ENCODE data around the gene CPN2.

CPN2 gene

DNA sequence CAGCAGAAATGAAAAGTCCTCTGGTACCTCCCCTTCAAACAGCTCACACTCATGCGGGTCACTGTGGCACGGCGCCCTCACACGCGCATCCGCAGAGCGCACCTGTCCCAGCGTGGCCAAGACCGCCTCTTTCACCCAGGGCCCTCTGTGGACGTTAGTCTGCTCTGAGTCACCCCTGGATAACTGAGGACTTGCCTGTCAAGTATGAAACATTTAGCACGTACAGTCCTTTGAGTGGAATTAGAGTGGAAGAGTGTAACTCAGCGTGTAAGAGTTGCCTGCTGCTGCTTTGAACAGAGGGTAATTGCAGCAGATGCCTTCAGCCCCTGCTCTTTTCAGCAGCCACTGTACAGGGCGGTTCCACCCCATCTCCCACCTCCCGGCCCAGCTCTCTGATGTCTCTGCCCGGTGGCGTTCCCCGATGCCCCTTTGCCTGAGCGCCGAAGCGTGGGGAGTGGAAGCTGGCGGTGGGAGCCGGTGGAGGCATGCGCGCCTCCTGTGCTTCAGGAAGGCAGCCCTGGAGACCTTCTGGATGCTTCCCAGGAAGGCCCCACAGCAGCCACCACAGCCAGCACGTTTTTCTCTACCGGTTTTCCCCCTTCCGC is 23.0 kb downstream of the CPN2 start:
- no peak for DNase-seq (ENCODE audit: low spot score)

- no peak for DNase-seq (ENCODE audit: low spot score)
These were observed 23.7 kb downstream of the CPN2 start for GRCh38 chr3:194327218-194328052.

DNA sequence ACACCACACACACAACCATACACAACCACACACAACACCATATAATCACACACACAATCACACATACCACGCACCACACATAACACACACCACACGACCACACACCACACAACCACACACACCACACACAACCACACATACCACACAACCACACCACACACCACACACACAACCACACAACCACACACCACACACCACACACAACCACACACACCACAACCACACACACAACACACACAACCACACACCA is 24.2 kb downstream of the CPN2 start:
- no peak for DNase-seq (ENCODE audit: low spot score)

DNA sequence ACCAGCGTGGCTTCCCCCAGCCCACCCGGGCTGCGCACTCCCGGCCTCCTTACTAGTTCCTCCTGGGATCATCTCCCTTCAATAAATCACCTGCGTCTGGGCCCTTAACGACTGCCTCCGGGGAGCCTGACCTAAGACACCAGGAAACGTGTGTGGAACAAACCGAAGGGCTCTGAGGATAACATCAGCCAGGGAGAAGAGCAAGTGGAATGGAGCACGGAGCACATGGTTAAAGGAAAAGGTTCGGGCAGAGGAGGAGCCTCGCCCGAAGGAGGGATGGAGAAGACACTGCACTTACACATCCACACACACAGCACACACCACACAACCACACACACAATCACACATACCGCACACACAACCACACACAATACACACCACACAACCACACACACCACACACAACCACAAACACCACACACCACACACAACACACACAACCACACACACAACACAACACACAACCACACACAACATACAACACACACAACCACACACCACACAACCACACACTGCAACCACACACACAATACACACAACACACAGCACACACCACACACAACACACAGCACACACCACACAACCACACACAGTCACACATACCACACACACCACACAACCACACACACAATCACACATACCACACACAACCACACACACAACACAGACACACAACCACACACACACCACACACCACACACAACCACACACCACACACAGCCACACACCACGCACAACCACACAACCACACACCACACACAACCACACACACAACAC is 24.7 kb downstream of the CPN2 start:
- DNase-seq (ENCODE audit: low spot score): no peak

GRCh38 chr3:194325424-194326153 is 25.5 kb downstream of the CPN2 start:
- DNase-seq (ENCODE audit: low spot score): no peak

- DNase-seq (ENCODE audit: low spot score): no peak
These were observed 26.3 kb downstream of the CPN2 start for GRCh38 chr3:194324823-194325327.

- peak; percentile 60 for DNase-seq (ENCODE audit: low spot score)
These were observed 27.1 kb downstream of the CPN2 start for GRCh38 chr3:194323785-194324735.

DNA sequence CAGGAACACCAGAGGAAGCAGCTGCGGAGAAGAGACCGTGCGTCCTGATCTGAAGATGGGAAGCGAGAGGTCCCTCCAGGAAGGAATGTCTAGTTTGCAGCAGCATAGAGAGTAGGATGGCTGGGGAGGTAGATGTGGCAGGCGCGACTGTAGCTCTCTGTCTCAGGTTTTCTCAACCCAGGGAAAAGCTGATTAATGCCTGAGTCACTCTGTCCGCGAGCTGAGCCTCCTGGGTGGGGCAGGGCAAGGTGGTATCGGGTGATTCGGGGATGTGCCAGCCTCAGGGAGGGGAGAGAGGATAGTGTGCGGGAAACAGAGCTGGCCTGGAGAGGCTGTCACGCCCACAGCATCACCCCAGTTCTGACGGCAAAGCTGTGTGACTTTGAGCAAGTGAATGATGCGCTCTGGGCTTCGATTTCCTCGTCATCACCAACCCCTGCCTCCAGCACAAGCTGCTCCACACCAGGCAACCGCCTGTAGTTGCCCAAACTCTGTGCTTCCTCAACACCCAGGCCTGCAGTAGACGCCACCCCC is 28.4 kb downstream of the CPN2 start:
- peak; percentile 63 for DNase-seq (ENCODE audit: low spot score)

DNA sequence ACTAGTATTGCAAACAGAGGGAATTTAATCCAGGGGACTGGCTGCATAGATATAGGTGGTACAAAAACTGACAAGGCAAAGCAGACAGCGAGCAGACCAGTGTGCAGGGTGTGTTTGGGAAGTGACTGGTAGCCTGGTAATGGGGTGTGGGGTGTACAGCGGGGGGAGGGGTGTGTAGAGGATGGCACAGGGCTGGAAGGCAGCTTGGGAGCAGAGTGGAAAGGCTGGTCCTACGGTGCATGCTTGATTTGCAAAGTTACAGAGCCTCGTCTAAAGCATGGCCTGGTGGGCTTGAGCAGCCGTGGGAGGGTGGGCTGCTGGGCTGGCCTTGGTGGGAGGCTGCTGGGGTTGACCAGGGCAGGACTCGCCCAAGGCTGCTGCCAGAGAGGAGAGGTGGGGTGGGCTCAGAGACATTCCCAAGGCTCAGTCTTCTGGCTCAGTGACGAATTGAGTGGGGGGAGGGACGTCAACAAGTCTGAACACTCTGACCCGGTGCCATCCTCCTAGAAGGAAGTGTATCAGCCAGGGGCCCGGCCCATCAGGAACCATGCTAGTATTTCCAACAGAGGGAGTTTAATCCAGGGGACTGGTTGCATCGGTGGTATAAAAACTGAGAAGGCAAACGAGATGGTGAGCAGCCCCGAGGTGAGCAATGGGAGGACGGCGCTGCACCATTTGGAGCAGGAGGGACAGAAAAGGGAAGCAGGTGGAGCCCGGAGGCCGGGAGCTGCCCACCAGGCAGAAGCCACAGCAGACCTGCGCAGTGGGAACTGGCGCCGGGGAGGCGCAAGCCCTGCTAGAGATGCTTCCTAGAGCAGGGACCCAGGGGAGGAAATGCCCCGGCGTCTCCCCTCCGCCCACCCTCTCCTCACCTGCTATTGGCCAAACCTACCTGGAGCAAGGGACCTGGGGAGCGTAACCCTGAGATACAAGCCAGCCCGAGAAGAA is 29.2 kb downstream of the CPN2 start:
- no peak for DNase-seq (ENCODE audit: low spot score)

- DNase-seq (ENCODE audit: low spot score): no peak
These were observed 30.3 kb downstream of the CPN2 start for GRCh38 chr3:194320744-194321243.

- DNase-seq (ENCODE audit: low spot score): no peak
These were observed 31.0 kb downstream of the CPN2 start for GRCh38 chr3:194320100-194320499.

DNA sequence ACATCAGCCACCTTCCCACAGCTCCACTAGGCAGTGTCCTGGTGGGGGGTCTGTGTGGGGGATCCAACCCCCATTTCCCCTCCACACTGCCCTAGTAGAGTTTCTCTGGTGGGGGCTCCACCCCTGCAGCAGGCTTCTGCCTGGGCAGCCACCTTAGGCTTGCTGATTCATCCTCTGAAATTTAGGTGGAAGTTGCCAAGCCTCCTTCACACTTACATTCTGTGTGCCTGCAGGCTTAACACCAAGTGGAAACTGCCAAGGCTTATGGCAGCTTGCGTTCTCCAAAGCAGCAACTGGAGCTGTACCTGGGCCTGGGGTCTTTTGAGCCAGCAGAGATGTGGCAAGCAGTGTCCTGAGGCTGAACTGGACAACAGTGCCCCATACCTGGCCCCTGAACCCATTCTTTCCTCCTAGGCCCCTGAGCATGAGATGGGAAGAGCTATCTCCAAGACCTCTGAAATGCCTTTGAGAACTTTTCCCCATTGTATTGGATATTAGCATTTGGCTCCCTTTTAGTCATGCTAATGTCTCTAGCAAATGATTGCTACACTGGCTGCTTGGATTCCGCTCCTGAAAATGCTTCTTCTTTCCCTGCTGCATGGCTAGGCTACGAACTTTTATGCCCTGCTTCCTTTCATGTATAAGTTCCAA is 32.5 kb downstream of the CPN2 start:
- DNase-seq (ENCODE audit: low spot score): no peak

GRCh38 chr3:194316918-194317317 is 34.2 kb downstream of the CPN2 start:
- no peak for DNase-seq (ENCODE audit: low spot score)

DNA sequence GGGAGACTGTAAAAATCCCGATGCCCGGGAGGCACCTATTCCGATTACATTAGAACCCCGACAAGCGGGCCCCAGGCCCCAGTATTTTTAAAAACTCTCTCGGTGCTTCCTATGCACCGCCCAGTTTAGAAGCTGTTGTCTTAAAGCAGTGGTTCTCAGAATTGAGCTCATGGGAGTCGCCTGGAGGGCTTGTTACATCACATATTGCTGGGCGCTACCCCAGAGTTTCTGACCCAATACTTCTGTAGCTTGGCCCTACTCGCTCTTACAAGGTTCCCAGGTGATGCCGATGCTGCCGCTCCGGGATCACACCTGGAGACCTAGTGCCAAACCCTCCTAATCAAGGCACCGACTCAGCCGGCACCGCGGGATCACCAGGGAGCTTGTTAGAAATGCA is 35.2 kb downstream of the CPN2 start:
- no peak for DNase-seq (ENCODE audit: low spot score)

- peak; percentile 89 for DNase-seq (ENCODE audit: low spot score)
These were observed 35.8 kb downstream of the CPN2 start for GRCh38 chr3:194315088-194315964.

GRCh38 chr3:194314388-194315068 is 36.6 kb downstream of the CPN2 start:
- DNase-seq (ENCODE audit: low spot score): no peak
